HepG2 (cell line): ENCODE measurements around the gene RHOT2. TPM values are rescaled to one million over a fixed set of nuclear protein-coding genes. Genes with fewer than 3 reads are reported as not detected.

Source experiments
- ARNT2 ChIP-seq: sonication (generic); formaldehyde crosslinking; IDR thresholded peaks from 2 replicates; pipeline ENCODE4 v1.8.0; 2022; ENCODE audit warnings: mild to moderate bottlenecking, low read depth, missing genetic modification reagents, moderate library complexity
- CBX2 ChIP-seq, 2 experiments: fragments of 200-600 bp in 1 of 2; sonication (generic); formaldehyde crosslinking in 1 of 2; IDR thresholded peaks; 2 replicates each; pipeline versions ENCODE4 v1.7.0 to v1.8.1; 2018 to 2022; ENCODE audit warnings: low read depth in 2 of 2, low read length in 1 of 2, mild to moderate bottlenecking in 1 of 2, missing genetic modification reagents in 1 of 2
- CHD2 ChIP-seq: IDR thresholded peaks from 2 replicates; pipeline ENCODE4 v1.6.1; 2011; ENCODE audit warnings: low read depth, low read length, improper control_type of control experiment
- DNMT1 ChIP-seq: sonication (generic); formaldehyde crosslinking; IDR thresholded peaks from 2 replicates; pipeline ENCODE4 v1.5.1; 2020; ENCODE audit warnings: mild to moderate bottlenecking, missing genetic modification reagents
- FOXO4 ChIP-seq: sonication (generic); formaldehyde crosslinking; conservative IDR thresholded peaks from 2 replicates; pipeline ENCODE4 v1.8.1; 2023; ENCODE audit warnings: missing genetic modification reagents
- GTF3A ChIP-seq: sonication (generic); formaldehyde crosslinking; conservative IDR thresholded peaks from 2 replicates; pipeline ENCODE4 v1.4.0; 2020; ENCODE audit warnings: mild to moderate bottlenecking, missing genetic modification reagents
- MED13 ChIP-seq: sonication (generic); formaldehyde crosslinking; IDR thresholded peaks from 2 replicates; pipeline ENCODE4 v1.5.0; 2020; ENCODE audit warnings: missing genetic modification reagents
- MLXIP ChIP-seq: sonication (generic); formaldehyde crosslinking; IDR thresholded peaks from 2 replicates; pipeline ENCODE4 v1.9.0; 2021; ENCODE audit warnings: missing genetic modification reagents, borderline replicate concordance
- NKX3-1 ChIP-seq: sonication (generic); formaldehyde crosslinking; IDR thresholded peaks from 2 replicates; pipeline ENCODE4 v1.5.0; 2020; ENCODE audit warnings: missing genetic modification reagents
- PRDM15 ChIP-seq: sonication (generic); formaldehyde crosslinking; IDR thresholded peaks from 2 replicates; pipeline ENCODE4 v1.4.0; 2020; ENCODE audit warnings: missing genetic modification reagents
- SMC3 ChIP-seq: IDR thresholded peaks from 2 replicates; pipeline ENCODE4 v1.6.1; 2011; ENCODE audit warnings: low read length, improper control_type of control experiment
- SOX6 ChIP-seq, 2 experiments: fragments of 450-650 bp in 1 of 2; sonication (generic) in 1 of 2; formaldehyde crosslinking in 1 of 2; IDR thresholded peaks; 2 replicates each; pipeline versions ENCODE4 v1.4.0 to v1.6.1; 2017 to 2020; ENCODE audit warnings: antibody characterized with exemption in 1 of 2, mild to moderate bottlenecking in 1 of 2, missing genetic modification reagents in 1 of 2
- ZBTB34 ChIP-seq: sonication (generic); formaldehyde crosslinking; IDR thresholded peaks from 2 replicates; pipeline ENCODE4 v1.8.0; 2022; ENCODE audit warnings: mild to moderate bottlenecking, missing genetic modification reagents
- ZEB1 ChIP-seq: IDR thresholded peaks from 2 replicates; pipeline ENCODE4 v1.6.1; 2012; ENCODE audit warnings: mild to moderate bottlenecking, low read depth, inconsistent platforms; ENCODE audit not compliant: insufficient replicate concordance
- ZFP62 ChIP-seq: sonication (generic); formaldehyde crosslinking; IDR thresholded peaks from 2 replicates; pipeline ENCODE4 v1.4.0; 2020; ENCODE audit warnings: missing genetic modification reagents
- ZNF563 ChIP-seq: sonication (generic); formaldehyde crosslinking; IDR thresholded peaks from 2 replicates; pipeline ENCODE4 v1.8.0; 2022; ENCODE audit warnings: mild to moderate bottlenecking, moderate library complexity, missing genetic modification reagents
- ZNF607 ChIP-seq: sonication (generic); formaldehyde crosslinking; IDR thresholded peaks from 2 replicates; pipeline ENCODE4 v1.5.1; 2020; ENCODE audit warnings: missing genetic modification reagents, mild to moderate bottlenecking, borderline replicate concordance
- ZNF761 ChIP-seq: sonication (generic); formaldehyde crosslinking; conservative IDR thresholded peaks from 2 replicates; pipeline ENCODE4 v1.4.0; 2020; ENCODE audit warnings: mild to moderate bottlenecking, missing genetic modification reagents
- ZNF782 ChIP-seq: sonication (generic); formaldehyde crosslinking; IDR thresholded peaks from 2 replicates; pipeline ENCODE4 v1.4.0; 2020; ENCODE audit warnings: missing genetic modification reagents, mild to moderate bottlenecking, borderline replicate concordance
- polyA plus RNA-seq, 8 experiments: library from polyadenylated mRNA; depleted of rRNA in 3 of 8; stranded (reverse) in 7 of 8; unstranded in 1 of 8; fragments of >200 nt; fragmentation: Illumina TruSeq in 4 of 8; extraction: Trizol in 4 of 8; gene quantifications; 2 replicates each; pipeline versions ENCODE4 v1.2.1 to v1.2.3, GENCODE V29; 2011 to 2016; ENCODE audit warnings: low read depth in 4 of 8, missing spikeins in 1 of 8, mixed read lengths in 1 of 8; ENCODE audit not compliant: insufficient read depth in 1 of 8
- total RNA-seq, 5 experiments: library from RNA; depleted of rRNA; stranded (reverse); fragments of >200 nt; fragmentation: Illumina TruSeq; extraction: Trizol; gene quantifications; 2 replicates each; pipeline ENCODE4 v1.2.3, GENCODE V29; 2016; ENCODE audit warnings: low read depth in 1 of 5

Gene RHOT2
- total and polyA plus RNA-seq, 2 of the 13 experiments (the other 11 are each of a cell fraction or from before 2014, with no cell fraction given): 63.6 to 76.9 TPM

- TF ChIP-seq SMC3: no peak
- TF ChIP-seq MLXIP (CRISPR knock-in tag): no peak
- no peak for TF ChIP-seq ZFP62 (CRISPR knock-in tag)
- TF ChIP-seq GTF3A: no peak
- no peak for TF ChIP-seq ZEB1
- TF ChIP-seq ZNF782 (CRISPR knock-in tag): peak; percentile 31; the same call in 1 of the 2 replicates
- no peak for TF ChIP-seq FOXO4 (CRISPR knock-in tag)
- peak; percentile 90; the same call in 1 of the 2 replicates for TF ChIP-seq ZNF607 (CRISPR knock-in tag)
- peak; percentile 76 for TF ChIP-seq DNMT1 (CRISPR knock-in tag)
- peak; percentile 93 for TF ChIP-seq ARNT2 (CRISPR knock-in tag)
- 0 out of 2 replicates have a peak, but pooled peaks have one; percentile 23 for TF ChIP-seq ZBTB34 (CRISPR knock-in tag)
- TF ChIP-seq SOX6 (IDR thresholded peaks at IDR 0.05): no peak
- TF ChIP-seq SOX6 (CRISPR knock-in tag; IDR thresholded peaks at IDR 0.05): 0 out of 2 replicates have a peak, but pooled peaks have one; percentile 19
- no peak for TF ChIP-seq CBX2 (IDR thresholded peaks at IDR 0.05; ENCODE audit: low read depth, low read length)
- TF ChIP-seq CBX2 (CRISPR knock-in tag; IDR thresholded peaks at IDR 0.05; ENCODE audit: low read depth): no peak
- TF ChIP-seq ZNF761 (CRISPR knock-in tag): peak; percentile 80; the same call in 1 of the 2 replicates
- TF ChIP-seq PRDM15: 0 out of 2 replicates have a peak, but pooled peaks have one; percentile 42
- TF ChIP-seq CHD2: no peak
- TF ChIP-seq MED13 (CRISPR knock-in tag): peak; percentile 66; the same call in 1 of the 2 replicates
- TF ChIP-seq NKX3-1: peak; percentile 77
- TF ChIP-seq ZNF563 (CRISPR knock-in tag): peak; percentile 95
Observed at GRCh38 chr16:720990-721764, 53.2 kb downstream of the RHOT2 start, which contains the start of gene ANTKMT (continued).
